GM12873 (cell line): ENCODE measurements around the gene NAA80.

Experiments
- CTCF ChIP-seq: IDR thresholded peaks from 2 replicates; pipeline ENCODE4 v1.5.1; 2012; ENCODE audit warnings: low read depth, mild to moderate bottlenecking, moderate library complexity, low read length, control low read depth; ENCODE audit not compliant: insufficient read depth; ENCODE audit errors: missing control alignments

Gene NAA80

GRCh38 chr3:50251220-50251619 is 48.0 kb downstream of the NAA80 start:
- no peak for TF ChIP-seq CTCF

- no peak for TF ChIP-seq CTCF
These were observed 48.7 kb downstream of the NAA80 start for GRCh38 chr3:50250514-50250913.

- no peak for TF ChIP-seq CTCF
These were observed 49.7 kb downstream of the NAA80 start for GRCh38 chr3:50249457-50249856.

- no peak for TF ChIP-seq CTCF
These were observed 50.8 kb downstream of the NAA80 start for GRCh38 chr3:50248387-50248786.

GRCh38 chr3:50246517-50246954 is 52.7 kb downstream of the NAA80 start:
- TF ChIP-seq CTCF = no peak
